22Rv1 (cell line): ENCODE measurements around the gene PCNX4.

Experiments used
- H3K27ac ChIP-seq: fragments of 450-650 bp; 2 replicates; pipeline ENCODE4 v1.5.1; 2017
- ZFX ChIP-seq: fragments of 450-650 bp; IDR thresholded peaks from 2 replicates; pipeline ENCODE4 v1.6.1; 2017; ENCODE audit warnings: antibody characterized with exemption, borderline replicate concordance
- TF ChIP-seq, protein P1 (sequence below): fragments of 450-650 bp; IDR thresholded peaks from 2 replicates; pipeline ENCODE4 v1.5.1; 2017; ENCODE audit warnings: mild to moderate bottlenecking

PCNX4 gene

GRCh38 chr14:60161196-60162107 is 69.7 kb downstream of the PCNX4 start:
- peak overlapping the region; percentile 67 for H3K27ac ChIP-seq
- TF ChIP-seq, protein P1, sequence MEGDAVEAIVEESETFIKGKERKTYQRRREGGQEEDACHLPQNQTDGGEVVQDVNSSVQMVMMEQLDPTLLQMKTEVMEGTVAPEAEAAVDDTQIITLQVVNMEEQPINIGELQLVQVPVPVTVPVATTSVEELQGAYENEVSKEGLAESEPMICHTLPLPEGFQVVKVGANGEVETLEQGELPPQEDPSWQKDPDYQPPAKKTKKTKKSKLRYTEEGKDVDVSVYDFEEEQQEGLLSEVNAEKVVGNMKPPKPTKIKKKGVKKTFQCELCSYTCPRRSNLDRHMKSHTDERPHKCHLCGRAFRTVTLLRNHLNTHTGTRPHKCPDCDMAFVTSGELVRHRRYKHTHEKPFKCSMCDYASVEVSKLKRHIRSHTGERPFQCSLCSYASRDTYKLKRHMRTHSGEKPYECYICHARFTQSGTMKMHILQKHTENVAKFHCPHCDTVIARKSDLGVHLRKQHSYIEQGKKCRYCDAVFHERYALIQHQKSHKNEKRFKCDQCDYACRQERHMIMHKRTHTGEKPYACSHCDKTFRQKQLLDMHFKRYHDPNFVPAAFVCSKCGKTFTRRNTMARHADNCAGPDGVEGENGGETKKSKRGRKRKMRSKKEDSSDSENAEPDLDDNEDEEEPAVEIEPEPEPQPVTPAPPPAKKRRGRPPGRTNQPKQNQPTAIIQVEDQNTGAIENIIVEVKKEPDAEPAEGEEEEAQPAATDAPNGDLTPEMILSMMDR = no peak
- no peak for TF ChIP-seq ZFX

GRCh38 chr14:60163693-60164092 is 72.0 kb downstream of the PCNX4 start:
- H3K27ac ChIP-seq = peak overlapping the region; percentile 91
- TF ChIP-seq, protein P1 = no peak
- TF ChIP-seq ZFX = no peak

GRCh38 chr14:60164404-60164711 is 72.6 kb downstream of the PCNX4 start:
- no peak for TF ChIP-seq ZFX
- TF ChIP-seq, protein P1 = no peak

DNA sequence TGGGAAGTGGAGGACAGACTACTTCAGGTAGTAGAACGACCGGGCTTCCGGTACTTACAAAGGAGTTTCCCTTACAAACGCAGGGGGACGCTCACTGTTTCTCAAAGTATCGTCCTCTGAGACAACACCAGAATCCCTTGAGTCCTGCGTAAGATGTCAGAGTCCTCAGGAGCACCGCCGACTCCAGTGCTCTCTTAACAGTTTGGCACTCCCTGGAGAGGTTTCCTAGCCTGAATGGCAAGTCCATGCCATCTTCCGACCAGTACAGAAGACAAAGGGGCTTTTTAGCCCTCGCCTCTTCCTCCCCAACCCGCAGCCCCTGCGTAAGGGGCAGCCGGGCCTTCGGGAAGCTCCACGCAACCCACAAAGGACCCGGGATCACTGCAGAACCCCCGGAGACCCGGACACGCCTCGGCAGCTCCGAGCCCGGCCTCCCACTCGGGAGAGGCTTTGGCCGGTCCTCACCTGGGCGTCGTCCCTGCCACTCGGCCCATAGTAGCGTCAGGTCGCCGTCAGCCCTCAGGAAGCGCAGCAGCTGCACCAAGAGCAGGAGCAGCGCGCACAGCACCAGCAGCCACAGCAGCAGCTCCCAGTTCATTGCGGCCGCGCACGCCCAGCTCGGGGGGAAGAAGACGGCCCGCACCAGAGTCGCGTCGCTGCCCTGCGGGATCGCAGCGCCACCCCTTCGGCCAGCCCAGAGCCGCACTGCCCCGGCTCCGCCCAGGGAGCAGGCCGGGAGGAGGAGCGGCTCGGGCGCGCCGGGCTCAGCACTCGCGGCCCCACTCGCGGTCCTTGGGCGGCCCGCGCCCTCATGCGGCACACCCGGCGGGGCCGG is 73.2 kb downstream of the PCNX4 start, which contains the start of gene DHRS7:
TSS of gene DHRS7 (minus strand) at position 687 of the 835 bp plus-strand sequence. CDS start at position 598, 89 bp downstream.
- TF ChIP-seq, protein P1 = peak; percentile 80
- no peak for TF ChIP-seq ZFX
- peak within 1 kb of the TSS; percentile 91 for H3K27ac ChIP-seq

More at GRCh38 chr14:60164404-60164711, 72.6 kb downstream of the PCNX4 start:
- peak overlapping the region; percentile 91 for H3K27ac ChIP-seq

- TF ChIP-seq, protein P1 = peak; percentile 38
- no peak for TF ChIP-seq ZFX
- peak overlapping the region; percentile 91 for H3K27ac ChIP-seq
These were observed 73.8 kb downstream of the PCNX4 start for GRCh38 chr14:60165547-60165876.

GRCh38 chr14:60166142-60166541 is 74.4 kb downstream of the PCNX4 start:
- no peak overlapping the region; the same call in 1 of the 2 replicates for H3K27ac ChIP-seq
- TF ChIP-seq, protein P1 = no peak
- TF ChIP-seq ZFX = no peak

GRCh38 chr14:60169722-60170121 is 78.0 kb downstream of the PCNX4 start:
- TF ChIP-seq, protein P1 = no peak
- TF ChIP-seq ZFX = no peak
- no peak overlapping the region for H3K27ac ChIP-seq
